ENCODE measurements around the gene HCN1. TPM values are rescaled to one million over a fixed set of nuclear protein-coding genes. Genes with fewer than 3 reads are reported as not detected.

HCN1 gene
- total and polyA plus RNA-seq, 2 of the 8 experiments (the other 6 are each of a cell fraction or from before 2014, with no cell fraction given), result 1.1 to 6.7 TPM

- DNase-seq (ENCODE audit: low read depth in 1 of 2, low spot score in 2 of 2) (no peak), FAIRE-seq (peak; percentile 13)
- no peak overlapping the region for H3K56ac ChIP-seq (replicated peaks; ENCODE audit: insufficient read length, low read depth, low read length)
- no peak overlapping the region for H4K5ac ChIP-seq (ENCODE audit: insufficient read length, low read depth, low read length)
- TF ChIP-seq JUND (IDR thresholded peaks at IDR 0.05; ENCODE audit: low read length) (peak; percentile 50; the same call in 1 of the 2 replicates), JUN (IDR thresholded peaks at IDR 0.05; ENCODE audit: low read depth, low read length) (0 out of 2 replicates have a peak, but pooled peaks have one; percentile 38), BRCA1 (IDR thresholded peaks at IDR 0.05; ENCODE audit: low read depth, low read length) (no peak)
- H4K20me1 ChIP-seq (replicated peaks in 1 of 2; ENCODE audit: control insufficient read depth in 1 of 2, insufficient read depth in 2 of 2, low read length in 2 of 2), result no peaks in the 10 kb centered on the region
- no peaks in the 10 kb centered on the region for H3K79me2 ChIP-seq (ENCODE audit: control insufficient read depth in 1 of 2, insufficient read depth in 2 of 2, low read length in 2 of 2)
- H3K9me3 ChIP-seq (ENCODE audit: insufficient read depth in 2 of 2, low read depth in 1 of 2, low read length in 1 of 2), result peaks cover 8 to 9% of the 10 kb centered on the region in 2 experiments
- H3K23me2 ChIP-seq (ENCODE audit: low read depth, low read length), result no peaks in the 10 kb centered on the region
- no peak overlapping the region for H2BK5ac ChIP-seq (ENCODE audit: low read depth, low read length)
- 18% methylated on average over 1 of the region's 1 CpG; no CpG with 5 or more reads in 1 of the 2 experiments for WGBS, 2 experiments (ENCODE audit: extremely low coverage in 1 of 2, insufficient coverage in 1 of 2, insufficient read length in 1 of 2, insufficient replicate concordance in 2 of 2, low coverage in 1 of 2, low lambda C conversion rate in 2 of 2, missing lambda C conversion rate in 1 of 2)
- H2BK120ac ChIP-seq (replicated peaks; ENCODE audit: low read depth, low read length), result no peak overlapping the region
- H3K9ac ChIP-seq (replicated peaks in 1 of 4; ENCODE audit: extremely low read depth in 1 of 4, low read depth in 3 of 4, low read length in 3 of 4), result no peak overlapping the region
- H3K27me3 ChIP-seq (replicated peaks in 1 of 4; ENCODE audit: control insufficient read depth in 3 of 4, extremely low read depth in 1 of 4, insufficient read depth in 3 of 4, low read length in 3 of 4), result peaks cover 0 to 1% (median 0%) of the 10 kb centered on the region in 4 experiments; a peak in 1 of 7 replicates
- H3K4ac ChIP-seq (replicated peaks; ENCODE audit: insufficient read length, low read depth, low read length), result no peak overlapping the region
- H2AK5ac ChIP-seq (ENCODE audit: low read depth, low read length), result no peak overlapping the region
- H2AFZ ChIP-seq (ENCODE audit: low read length), result no peak overlapping the region
- H3K4me2 ChIP-seq (ENCODE audit: insufficient read depth in 1 of 2, low read depth in 2 of 2, low read length in 2 of 2), result no peak overlapping the region; a peak in 1 of 4 replicates
- no peak overlapping the region for H4K91ac ChIP-seq (replicated peaks; ENCODE audit: insufficient read length, low read length)
- no peak overlapping the region for H3K4me3 ChIP-seq (ENCODE audit: extremely low read depth in 1 of 4, insufficient read depth in 2 of 4, low read depth in 3 of 4, low read length in 4 of 4)
- H2BK20ac ChIP-seq (ENCODE audit: low read length), result no peak overlapping the region
- H3K36me3 ChIP-seq (ENCODE audit: control insufficient read depth in 2 of 4, insufficient read depth in 4 of 4, low read length in 3 of 4), result peaks cover 0 to 7% (median 0%) of the 10 kb centered on the region in 4 experiments; a peak in 3 of 8 replicates
- no peak overlapping the region for H3K23ac ChIP-seq (ENCODE audit: insufficient read length)
- H2BK15ac ChIP-seq (ENCODE audit: low read length), result no peak overlapping the region
- no peaks in the 10 kb centered on the region for H3K79me1 ChIP-seq (ENCODE audit: low read depth, low read length)
- H3K18ac ChIP-seq (ENCODE audit: extremely low read depth, low read length), result no peak overlapping the region
- H3K4me1 ChIP-seq (replicated peaks in 1 of 4; ENCODE audit: control insufficient read depth in 3 of 4, insufficient read depth in 4 of 4, low read length in 3 of 4), result no peaks in the 10 kb centered on the region
- H4K8ac ChIP-seq (ENCODE audit: extremely low read depth, insufficient read depth, low read length), result no peak overlapping the region
- no peak overlapping the region for H3K14ac ChIP-seq (ENCODE audit: insufficient read length)
- ChIA-PET POLR2A (ENCODE audit: partially characterized antibody) (no interaction called here), CTCF (ENCODE audit: partially characterized antibody) (no interaction called here)
- no peak overlapping the region for H2BK12ac ChIP-seq (ENCODE audit: low read depth, low read length)
- H3K27ac ChIP-seq (ENCODE audit: low read depth, low read length), result no peak overlapping the region
Measured at GRCh38 chr5:45279109-45279508, 417.1 kb downstream of the HCN1 start.

Measured in H1 (cell line).